OCI-LY7 (cell line): ENCODE data around the gene PITX2. TPM values are rescaled to one million over a fixed set of nuclear protein-coding genes. Genes with fewer than 3 reads are reported as not detected.

Source experiments
- BruUV-seq: library from RNA; stranded (reverse); fragments of 400-500 nt; replicated peaks from 2 replicates; lab custom pipeline; 2021; lab: Mats Ljungman, UMichigan
- CTCF ChIA-PET: fragments of 300-600 bp; sonication (Branson Sonifier 250); formaldehyde crosslinking; loops from one replicate; lab custom pipeline; 2022; ENCODE audit warnings: antibody characterized with exemption; ENCODE audit not compliant: unreplicated experiment; lab: Charles Lee
- POLR2A ChIA-PET: fragments of 300-600 bp; sonication (Branson Sonifier 250); formaldehyde crosslinking; loops from one replicate; lab custom pipeline; 2022; ENCODE audit warnings: antibody characterized with exemption; lab: Charles Lee
- DNase-seq: peaks from one replicate; pipeline ENCODE4 v3.0.0-alpha.2; 2015; ENCODE audit warnings: low spot score
- H2AFZ ChIP-seq: fragments of 200-600 bp; sonication (generic), shearing (Covaris generic); 2 replicates; pipeline ENCODE4 v1.6.1; 2014; ENCODE audit warnings: mild to moderate bottlenecking, antibody characterized with exemption, low read length, moderate library complexity
- H3K27ac ChIP-seq: fragments of 200-600 bp; sonication (generic); 2 replicates; pipeline ENCODE4 v1.5.1; 2014; ENCODE audit warnings: mixed run types, low read depth, mild to moderate bottlenecking, moderate library complexity, low read length, inconsistent platforms; ENCODE audit not compliant: poor library complexity, severe bottlenecking
- H3K36me3 ChIP-seq: fragments of 200-600 bp; sonication (generic); 2 replicates; pipeline ENCODE4 v1.6.1; 2014; ENCODE audit warnings: mild to moderate bottlenecking, antibody characterized with exemption, low read length, moderate library complexity, mixed read lengths; ENCODE audit not compliant: insufficient read depth
- H3K4me1 ChIP-seq: fragments of 200-600 bp; sonication (generic); 2 replicates; pipeline ENCODE4 v1.5.1; 2014; ENCODE audit warnings: mild to moderate bottlenecking, low read length; ENCODE audit not compliant: insufficient read depth, poor library complexity, severe bottlenecking
- H3K4me2 ChIP-seq: fragments of 200-600 bp; sonication (generic); 2 replicates; pipeline ENCODE4 v1.6.1; 2014; ENCODE audit warnings: mild to moderate bottlenecking, low read length
- H3K4me3 ChIP-seq: fragments of 200-600 bp; sonication (generic); 2 replicates; pipeline ENCODE4 v1.5.1; 2014; ENCODE audit warnings: mild to moderate bottlenecking, low read depth, low read length; ENCODE audit not compliant: poor library complexity, severe bottlenecking
- H3K79me2 ChIP-seq: fragments of 200-600 bp; sonication (generic); 2 replicates; pipeline ENCODE4 v1.6.1; 2016; ENCODE audit warnings: low read depth, mild to moderate bottlenecking, low read length, moderate library complexity, mixed read lengths; ENCODE audit not compliant: insufficient read depth
- H3K9me2 ChIP-seq: fragments of 200-600 bp; sonication (generic); 2 replicates; pipeline ENCODE4 v1.6.1; 2016; ENCODE audit warnings: mild to moderate bottlenecking, low read length, mixed read lengths; ENCODE audit not compliant: insufficient read depth
- H3K9me3 ChIP-seq: fragments of 200-600 bp; sonication (generic); 2 replicates; pipeline ENCODE4 v1.6.1; 2014; ENCODE audit warnings: mild to moderate bottlenecking, mixed run types, low read length, mixed read lengths
- H4K20me1 ChIP-seq: fragments of 200-600 bp; sonication (generic); 2 replicates; pipeline ENCODE4 v1.6.1; 2014; ENCODE audit warnings: mild to moderate bottlenecking, antibody characterized with exemption, low read length, moderate library complexity, mixed read lengths; ENCODE audit not compliant: insufficient read depth
- EZH2phosphoT487 ChIP-seq: fragments of 200-600 bp; sonication (generic); IDR thresholded peaks from 2 replicates; pipeline ENCODE4 v1.6.1; 2018; ENCODE audit warnings: low read depth, borderline replicate concordance, mild to moderate bottlenecking, mixed run types, antibody characterized with exemption, low read length, moderate library complexity, mixed read lengths
- intact Hi-C: fragments of 100-400 bp; cut with micrococcal nuclease; formaldehyde crosslinking; loops from one replicate; pipeline ENCODE4 v1.10.0; 2022; ENCODE audit not compliant: unreplicated experiment
- total RNA-seq, 2 experiments: library from RNA; depleted of rRNA in 1 of 2; stranded (reverse); fragments of >200 nt in 1 of 2; shearing (Covaris generic) in 1 of 2; gene quantifications; 2 replicates each; pipeline ENCODE4 v1.2.3, GENCODE V29; 2014 to 2022
- TF ChIP-seq, protein P1 (sequence below): fragments of 200-600 bp; sonication (generic); conservative IDR thresholded peaks from 2 replicates; pipeline ENCODE4 v1.5.1; 2014; ENCODE audit warnings: mild to moderate bottlenecking, antibody characterized with exemption, low read length, moderate library complexity, mixed read lengths

The PITX2 gene
- total RNA-seq, 2 experiments from 2014 or later: 4.4 to 6.5 TPM

DNA sequence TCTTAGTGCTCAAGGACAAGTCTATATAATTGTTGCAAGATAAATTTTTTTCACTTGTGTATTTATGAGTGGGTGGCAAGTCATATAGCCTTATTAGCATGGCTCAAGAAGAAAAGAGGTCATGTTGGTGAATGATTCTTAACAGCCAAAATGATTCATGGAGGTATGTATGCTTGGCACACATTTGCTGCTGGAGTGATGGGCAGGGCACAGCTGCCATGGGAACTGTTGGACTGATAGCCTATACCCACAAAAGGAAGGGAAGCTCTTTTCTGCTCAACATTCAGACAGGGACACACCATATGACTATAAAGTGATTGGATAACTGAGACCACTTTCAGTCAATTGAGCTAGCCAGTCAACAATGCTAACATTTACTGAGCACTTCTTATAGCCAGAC lies 46.8 kb upstream of the PITX2 start:
- DNase-seq: no peak
- CTCF ChIA-PET: no interaction called here
- POLR2A ChIA-PET: no interaction called here

GRCh38 chr4:110668463-110669235 lies 45.8 kb upstream of the PITX2 start:
- Histone ChIP-seq H3K79me2 (no peaks in the 10 kb centered on the region), H3K9me2 (no peaks in the 10 kb centered on the region), H3K4me3 (no peak overlapping the region), H3K4me1 (no peaks in the 10 kb centered on the region), H3K36me3 (no peaks in the 10 kb centered on the region), H3K27ac (no peak overlapping the region), H4K20me1 (no peaks in the 10 kb centered on the region), H2AFZ (no peak overlapping the region), H3K9me3 (no peaks in the 10 kb centered on the region), H3K4me2 (no peak overlapping the region)
- ChIA-PET POLR2A (interaction anchor here (1.0 to 2.0 kb wide), 2 partner anchors 31 to 96 kb away, joined by 3 to 7 read pairs; no protein-coding TSS in a partner anchor), CTCF (no interaction called here)
- DNase-seq: no peak
- no TSS peak for BruUV-seq
- intact Hi-C loops: no loop called here
- TF ChIP-seq, protein P1, sequence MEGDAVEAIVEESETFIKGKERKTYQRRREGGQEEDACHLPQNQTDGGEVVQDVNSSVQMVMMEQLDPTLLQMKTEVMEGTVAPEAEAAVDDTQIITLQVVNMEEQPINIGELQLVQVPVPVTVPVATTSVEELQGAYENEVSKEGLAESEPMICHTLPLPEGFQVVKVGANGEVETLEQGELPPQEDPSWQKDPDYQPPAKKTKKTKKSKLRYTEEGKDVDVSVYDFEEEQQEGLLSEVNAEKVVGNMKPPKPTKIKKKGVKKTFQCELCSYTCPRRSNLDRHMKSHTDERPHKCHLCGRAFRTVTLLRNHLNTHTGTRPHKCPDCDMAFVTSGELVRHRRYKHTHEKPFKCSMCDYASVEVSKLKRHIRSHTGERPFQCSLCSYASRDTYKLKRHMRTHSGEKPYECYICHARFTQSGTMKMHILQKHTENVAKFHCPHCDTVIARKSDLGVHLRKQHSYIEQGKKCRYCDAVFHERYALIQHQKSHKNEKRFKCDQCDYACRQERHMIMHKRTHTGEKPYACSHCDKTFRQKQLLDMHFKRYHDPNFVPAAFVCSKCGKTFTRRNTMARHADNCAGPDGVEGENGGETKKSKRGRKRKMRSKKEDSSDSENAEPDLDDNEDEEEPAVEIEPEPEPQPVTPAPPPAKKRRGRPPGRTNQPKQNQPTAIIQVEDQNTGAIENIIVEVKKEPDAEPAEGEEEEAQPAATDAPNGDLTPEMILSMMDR: no peak
- TF ChIP-seq EZH2phosphoT487: no peak

More for the DNA sequence above, 46.8 kb upstream of the PITX2 start:
- Histone ChIP-seq H3K27ac (no peak overlapping the region), H4K20me1 (no peaks in the 10 kb centered on the region), H3K4me1 (no peaks in the 10 kb centered on the region), H3K4me2 (no peak overlapping the region), H3K79me2 (no peaks in the 10 kb centered on the region), H3K4me3 (no peak overlapping the region), H3K9me3 (no peaks in the 10 kb centered on the region), H3K9me2 (no peaks in the 10 kb centered on the region), H3K36me3 (no peaks in the 10 kb centered on the region), H2AFZ (no peak overlapping the region)
- no TSS peak for BruUV-seq
- TF ChIP-seq, protein P1: no peak
- TF ChIP-seq EZH2phosphoT487: no peak
- intact Hi-C loops: no loop called here

- Histone ChIP-seq H2AFZ (no peak overlapping the region), H4K20me1 (no peaks in the 10 kb centered on the region), H3K9me3 (no peaks in the 10 kb centered on the region), H3K36me3 (no peaks in the 10 kb centered on the region), H3K9me2 (no peaks in the 10 kb centered on the region), H3K4me3 (no peak overlapping the region), H3K27ac (no peak overlapping the region), H3K4me2 (no peak overlapping the region), H3K4me1 (no peaks in the 10 kb centered on the region), H3K79me2 (no peaks in the 10 kb centered on the region)
- intact Hi-C loops: no loop called here
- POLR2A ChIA-PET: interaction anchor here (0.5 to 2.4 kb wide), 5 partner anchors 11 to 929 kb away, joined by 3 to 8 read pairs (median 4); no protein-coding TSS in a partner anchor
- TF ChIP-seq EZH2phosphoT487: no peak
- TF ChIP-seq, protein P1: no peak
- BruUV-seq: no TSS peak
- CTCF ChIA-PET: no interaction called here
- DNase-seq: no peak
Measured at GRCh38 chr4:110667670-110668069, 44.8 kb upstream of the PITX2 start.
